Stimulated activated CD8-positive, alpha-beta memory T cell treated with anti-CD3 and anti-CD28 coated beads, Interleukin-4, amount 100 ng/mL, for 48 hours (primary cell): Measurements from ENCODE around the gene MYL5.
"Not testable (repeated sequence)": the region's sequence is repeated elsewhere in the genome, so short reads cannot be mapped to it uniquely, and the experiment has no call there.

Experiments used
- DNase-seq: peaks from one replicate; pipeline ENCODE4 v3.0.0-alpha.2; 2020

The MYL5 gene

GRCh38 chr4:636628-637159 lies 37.6 kb upstream of the MYL5 start:
- DNase-seq: no peak

- DNase-seq: no peak
Measured at GRCh38 chr4:637536-638280, 36.6 kb upstream of the MYL5 start.

- DNase-seq: not testable (repeated sequence)
Measured at GRCh38 chr4:642366-642765, 32.0 kb upstream of the MYL5 start.

GRCh38 chr4:646460-646859 lies 27.9 kb upstream of the MYL5 start:
- peak; percentile 41 for DNase-seq

- no peak for DNase-seq
Measured at GRCh38 chr4:647481-647880, 26.9 kb upstream of the MYL5 start.

- no peak for DNase-seq
Measured at GRCh38 chr4:648579-649292, 25.6 kb upstream of the MYL5 start.

- no peak for DNase-seq
Measured at GRCh38 chr4:649293-649625, 25.1 kb upstream of the MYL5 start.

- DNase-seq: no peak
Measured at GRCh38 chr4:649751-650310, 24.5 kb upstream of the MYL5 start.

- no peak for DNase-seq
Measured at GRCh38 chr4:650461-650860, 23.9 kb upstream of the MYL5 start.

- no peak for DNase-seq
Measured at GRCh38 chr4:650951-651883, 23.1 kb upstream of the MYL5 start.

GRCh38 chr4:651884-652642 lies 22.3 kb upstream of the MYL5 start:
- no peak for DNase-seq

- no peak for DNase-seq
Measured at GRCh38 chr4:653080-653821, 21.1 kb upstream of the MYL5 start.

GRCh38 chr4:653831-654502 lies 20.4 kb upstream of the MYL5 start:
- no peak for DNase-seq

- no peak for DNase-seq
Measured at GRCh38 chr4:654503-654845, 19.9 kb upstream of the MYL5 start.

- no peak for DNase-seq
Measured at GRCh38 chr4:654871-655463, 19.4 kb upstream of the MYL5 start.

- no peak for DNase-seq
Measured at GRCh38 chr4:655464-656151, 18.7 kb upstream of the MYL5 start.

GRCh38 chr4:656436-657337 lies 17.7 kb upstream of the MYL5 start:
- no peak for DNase-seq

- no peak for DNase-seq
Measured at GRCh38 chr4:657338-657833, 17.0 kb upstream of the MYL5 start.
